WI38 (cell line): ENCODE data around the gene LTB.
"Not testable (repeated sequence)": the region's sequence is repeated elsewhere in the genome, so short reads cannot be mapped to it uniquely, and the experiment has no call there.

Source experiments
- H3K4me3 ChIP-seq: 2 replicates; pipeline ENCODE4 v1.5.1; 2011; ENCODE audit warnings: low read depth, mild to moderate bottlenecking, control low read depth, low read length
- CTCF ChIP-seq: IDR thresholded peaks from 2 replicates; pipeline ENCODE4 v1.5.1; 2012; ENCODE audit warnings: low read depth, mild to moderate bottlenecking, control low read depth, low read length

Gene LTB

GRCh38 chr6:31551371-31551770 is 30.9 kb downstream of the LTB start:
- not testable (repeated sequence) for H3K4me3 ChIP-seq
- TF ChIP-seq CTCF: peak; percentile 33

GRCh38 chr6:31548544-31548873 is 33.7 kb downstream of the LTB start:
- no peak overlapping the region for H3K4me3 ChIP-seq
- no peak for TF ChIP-seq CTCF

- H3K4me3 ChIP-seq: peak overlapping the region; percentile 59
Measured at GRCh38 chr6:31547727-31548543, 34.3 kb downstream of the LTB start.

GRCh38 chr6:31546958-31547726 is 35.1 kb downstream of the LTB start, which contains the start of gene NFKBIL1:
NFKBIL1 (plus strand) TSS chr6:31547608; CDS start chr6:31547695, 87 bp downstream.
- TF ChIP-seq CTCF: no peak
- peak within 1 kb of the TSS; percentile 59 for H3K4me3 ChIP-seq

More at GRCh38 chr6:31547727-31548543, 34.3 kb downstream of the LTB start:
- TF ChIP-seq CTCF: no peak

- H3K4me3 ChIP-seq: peak within 1 kb of the TSS; percentile 59
- TF ChIP-seq CTCF: peak; percentile 99
Measured at GRCh38 chr6:31546339-31546957, 35.8 kb downstream of the LTB start, which contains the start of gene ATP6V1G2. ATP6V1G2 (minus strand) TSS chr6:31546608; CDS start chr6:31546559, 49 bp downstream.

- no peak overlapping the region for H3K4me3 ChIP-seq
- no peak for TF ChIP-seq CTCF
Measured at GRCh38 chr6:31545291-31545690, 36.9 kb downstream of the LTB start.
